ENCODE measurements around the gene EEFSEC.

Gene EEFSEC

GRCh38 chr3:128278130-128278529 is 124.8 kb downstream of the EEFSEC start:
- Mint-ChIP-seq H3K27ac (no peak overlapping the region), H3K4me1 (no peaks in the 10 kb centered on the region), H3K27me3 (no peaks in the 10 kb centered on the region), H3K9me3 (no peaks in the 10 kb centered on the region), H3K36me3 (peaks cover 3% of the 10 kb centered on the region), H3K4me3 (no peak overlapping the region)
- ATAC-seq (ENCODE audit: low read depth) = no peak
- no peak for DNase-seq (ENCODE audit: low spot score in 2 of 2)

- H3K4me1 Mint-ChIP-seq = no peaks in the 10 kb centered on the region
- ATAC-seq (ENCODE audit: low read depth) (no peak), DNase-seq (ENCODE audit: low spot score in 2 of 2) (no peak)
- no peak overlapping the region for H3K27ac Mint-ChIP-seq
- H3K36me3 Mint-ChIP-seq = peaks cover 3% of the 10 kb centered on the region
- no peak overlapping the region for H3K4me3 Mint-ChIP-seq
- no peaks in the 10 kb centered on the region for H3K27me3 Mint-ChIP-seq
- no peaks in the 10 kb centered on the region for H3K9me3 Mint-ChIP-seq
These were observed 125.7 kb downstream of the EEFSEC start for GRCh38 chr3:128278761-128279600.

GRCh38 chr3:128279601-128279880 is 126.3 kb downstream of the EEFSEC start:
- no peaks in the 10 kb centered on the region for H3K27me3 Mint-ChIP-seq
- no peak for DNase-seq (ENCODE audit: low spot score in 2 of 2)
- no peak overlapping the region for H3K27ac Mint-ChIP-seq
- no peak for ATAC-seq (ENCODE audit: low read depth)
- H3K9me3 Mint-ChIP-seq = no peaks in the 10 kb centered on the region
- no peak overlapping the region for H3K4me3 Mint-ChIP-seq
- H3K36me3 Mint-ChIP-seq = peaks cover 3% of the 10 kb centered on the region
- no peaks in the 10 kb centered on the region for H3K4me1 Mint-ChIP-seq

GRCh38 chr3:128280481-128281052 is 127.3 kb downstream of the EEFSEC start:
- no peaks in the 10 kb centered on the region for H3K4me1 Mint-ChIP-seq
- H3K9me3 Mint-ChIP-seq = no peaks in the 10 kb centered on the region
- H3K27ac Mint-ChIP-seq = no peak overlapping the region
- DNase-seq (ENCODE audit: low spot score in 2 of 2) (no peak), ATAC-seq (ENCODE audit: low read depth) (no peak)
- no peak overlapping the region for H3K4me3 Mint-ChIP-seq
- H3K36me3 Mint-ChIP-seq = peaks cover 9% of the 10 kb centered on the region
- no peaks in the 10 kb centered on the region for H3K27me3 Mint-ChIP-seq

- no peak overlapping the region for H3K27ac Mint-ChIP-seq
- no peaks in the 10 kb centered on the region for H3K4me1 Mint-ChIP-seq
- no peak overlapping the region for H3K4me3 Mint-ChIP-seq
- no peaks in the 10 kb centered on the region for H3K27me3 Mint-ChIP-seq
- ATAC-seq (ENCODE audit: low read depth) (no peak), DNase-seq (ENCODE audit: low spot score in 2 of 2) (no peak)
- peaks cover 13% of the 10 kb centered on the region for H3K36me3 Mint-ChIP-seq
- no peaks in the 10 kb centered on the region for H3K9me3 Mint-ChIP-seq
These were observed 127.8 kb downstream of the EEFSEC start for GRCh38 chr3:128281056-128281455.

- no peak overlapping the region for H3K4me3 Mint-ChIP-seq
- no peaks in the 10 kb centered on the region for H3K9me3 Mint-ChIP-seq
- no peaks in the 10 kb centered on the region for H3K27me3 Mint-ChIP-seq
- H3K27ac Mint-ChIP-seq = no peak overlapping the region
- ATAC-seq (ENCODE audit: low read depth) (no peak), DNase-seq (ENCODE audit: low spot score in 2 of 2) (no peak)
- peaks cover 10% of the 10 kb centered on the region for H3K36me3 Mint-ChIP-seq
- no peaks in the 10 kb centered on the region for H3K4me1 Mint-ChIP-seq
These were observed 128.4 kb downstream of the EEFSEC start for GRCh38 chr3:128281461-128282367.

GRCh38 chr3:128282380-128283196 is 129.3 kb downstream of the EEFSEC start:
- H3K36me3 Mint-ChIP-seq = peaks cover 14% of the 10 kb centered on the region
- H3K27me3 Mint-ChIP-seq = no peaks in the 10 kb centered on the region
- no peak overlapping the region for H3K27ac Mint-ChIP-seq
- DNase-seq (ENCODE audit: low spot score in 2 of 2) (no peak), ATAC-seq (ENCODE audit: low read depth) (no peak)
- no peaks in the 10 kb centered on the region for H3K4me1 Mint-ChIP-seq
- H3K4me3 Mint-ChIP-seq = no peak overlapping the region
- H3K9me3 Mint-ChIP-seq = no peaks in the 10 kb centered on the region

GRCh38 chr3:128283421-128283820 is 130.1 kb downstream of the EEFSEC start:
- Mint-ChIP-seq H3K27ac (no peak overlapping the region), H3K4me1 (no peaks in the 10 kb centered on the region), H3K4me3 (no peak overlapping the region), H3K36me3 (peaks cover 17% of the 10 kb centered on the region), H3K9me3 (no peaks in the 10 kb centered on the region), H3K27me3 (no peaks in the 10 kb centered on the region)
- ATAC-seq (ENCODE audit: low read depth) = no peak
- no peak for DNase-seq (ENCODE audit: low spot score in 2 of 2)

- no peak for DNase-seq (ENCODE audit: low spot score in 2 of 2)
- Mint-ChIP-seq H3K36me3 (peaks cover 26% of the 10 kb centered on the region), H3K27ac (peak overlapping the region; percentile 24)
These were observed 132.0 kb downstream of the EEFSEC start for GRCh38 chr3:128285042-128285966.

GRCh38 chr3:128285967-128286321 is 132.7 kb downstream of the EEFSEC start:
- H3K4me1 Mint-ChIP-seq = no peaks in the 10 kb centered on the region
- peaks cover 29% of the 10 kb centered on the region for H3K36me3 Mint-ChIP-seq
- no peak overlapping the region for H3K4me3 Mint-ChIP-seq
- H3K27me3 Mint-ChIP-seq = no peaks in the 10 kb centered on the region
- no peaks in the 10 kb centered on the region for H3K9me3 Mint-ChIP-seq
- ATAC-seq (ENCODE audit: low read depth) (no peak), DNase-seq (ENCODE audit: low spot score in 2 of 2) (no peak)
- peak overlapping the region; percentile 24 for H3K27ac Mint-ChIP-seq

More at GRCh38 chr3:128285042-128285966, 132.0 kb downstream of the EEFSEC start:
- Mint-ChIP-seq H3K27me3 (no peaks in the 10 kb centered on the region), H3K4me1 (no peaks in the 10 kb centered on the region), H3K4me3 (no peak overlapping the region), H3K9me3 (no peaks in the 10 kb centered on the region)
- ATAC-seq (ENCODE audit: low read depth) = no peak

- Mint-ChIP-seq H3K27me3 (no peaks in the 10 kb centered on the region), H3K4me3 (no peak overlapping the region), H3K9me3 (no peaks in the 10 kb centered on the region), H3K4me1 (no peaks in the 10 kb centered on the region), H3K27ac (peak overlapping the region; percentile 2), H3K36me3 (peaks cover 31% of the 10 kb centered on the region)
- DNase-seq (ENCODE audit: low spot score in 2 of 2) (no peak), ATAC-seq (ENCODE audit: low read depth) (no peak)
These were observed 133.4 kb downstream of the EEFSEC start for GRCh38 chr3:128286691-128287090.

- Mint-ChIP-seq H3K9me3 (no peaks in the 10 kb centered on the region), H3K27me3 (no peaks in the 10 kb centered on the region), H3K27ac (peak overlapping the region; percentile 2), H3K4me3 (no peak overlapping the region), H3K36me3 (peaks cover 31% of the 10 kb centered on the region), H3K4me1 (no peaks in the 10 kb centered on the region)
- no peak for DNase-seq (ENCODE audit: low spot score in 2 of 2)
- ATAC-seq (ENCODE audit: low read depth) = no peak
These were observed 133.9 kb downstream of the EEFSEC start for GRCh38 chr3:128287216-128287615.

GRCh38 chr3:128289534-128289933 is 136.3 kb downstream of the EEFSEC start:
- H3K4me3 Mint-ChIP-seq = no peak overlapping the region
- H3K9me3 Mint-ChIP-seq = no peaks in the 10 kb centered on the region
- H3K27me3 Mint-ChIP-seq = no peaks in the 10 kb centered on the region
- H3K36me3 Mint-ChIP-seq = peaks cover 35% of the 10 kb centered on the region
- no peak overlapping the region for H3K27ac Mint-ChIP-seq
- no peaks in the 10 kb centered on the region for H3K4me1 Mint-ChIP-seq
- DNase-seq (ENCODE audit: low spot score in 2 of 2) = no peak
- ATAC-seq (ENCODE audit: low read depth) = no peak
